ENCODE results near the gene LRRC8A. TPM values are rescaled to one million over a fixed set of nuclear protein-coding genes. Genes with fewer than 3 reads are reported as not detected.
A peak's percentile ranks its signal among the peaks of the same experiment; 100 is the strongest.
"Not testable (repeated sequence)": the region's sequence is repeated elsewhere in the genome, so short reads cannot be mapped to it uniquely, and the experiment has no call there.

The LRRC8A gene
- polyA plus RNA-seq, 12 donors, result 15.2 to 24.4 (median 21.5) TPM; not detected in 1

DNA sequence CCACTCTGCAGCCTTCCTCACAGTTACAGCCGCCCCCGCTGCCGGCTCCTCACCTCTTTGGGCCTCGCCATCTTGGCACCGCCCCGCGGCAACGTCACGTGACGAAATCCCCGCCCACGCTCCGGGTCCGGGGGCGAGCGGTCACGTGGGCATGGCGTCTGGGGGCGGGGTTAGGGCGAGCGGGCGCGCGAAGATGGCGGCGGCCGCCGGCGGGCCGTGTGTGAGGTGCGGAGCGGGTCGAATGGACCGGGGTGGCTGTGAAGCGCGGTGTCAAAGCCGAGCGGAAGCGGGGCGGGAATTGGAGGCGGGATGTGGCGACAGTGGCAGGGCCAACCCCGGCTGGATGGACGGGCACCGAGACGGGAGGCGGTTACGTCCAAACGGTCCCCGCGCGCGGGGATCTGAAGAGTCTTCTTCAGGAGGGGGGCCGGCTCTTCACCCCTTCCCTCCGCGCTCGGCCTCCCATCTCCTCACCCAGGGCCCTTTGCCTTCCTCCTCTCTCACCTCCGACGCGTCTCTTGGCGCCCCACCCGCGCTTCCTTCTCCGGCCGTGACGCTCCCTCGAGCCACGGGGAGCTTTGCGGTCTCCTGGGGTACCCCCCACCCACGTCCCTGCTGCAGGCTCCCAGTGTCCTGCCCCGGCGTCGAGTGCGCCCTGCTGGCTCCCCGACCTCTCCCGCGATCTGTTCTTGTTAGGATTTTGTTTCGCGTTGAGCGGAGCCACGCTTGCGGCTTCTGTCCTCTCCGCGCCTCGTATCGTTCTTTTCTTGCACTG, 65.8 kb downstream of the LRRC8A start, which contains the start of the genes DOLK and NUP188:
DOLK (minus strand) TSS at position 77 of the 775 bp plus-strand sequence. CDS start 300 bp downstream, outside the sequence.
NUP188 (plus strand) TSS at position 173 of the 775 bp plus-strand sequence; CDS start at position 194, 21 bp downstream.
- DNase-seq, result peak; percentile 97

DNA sequence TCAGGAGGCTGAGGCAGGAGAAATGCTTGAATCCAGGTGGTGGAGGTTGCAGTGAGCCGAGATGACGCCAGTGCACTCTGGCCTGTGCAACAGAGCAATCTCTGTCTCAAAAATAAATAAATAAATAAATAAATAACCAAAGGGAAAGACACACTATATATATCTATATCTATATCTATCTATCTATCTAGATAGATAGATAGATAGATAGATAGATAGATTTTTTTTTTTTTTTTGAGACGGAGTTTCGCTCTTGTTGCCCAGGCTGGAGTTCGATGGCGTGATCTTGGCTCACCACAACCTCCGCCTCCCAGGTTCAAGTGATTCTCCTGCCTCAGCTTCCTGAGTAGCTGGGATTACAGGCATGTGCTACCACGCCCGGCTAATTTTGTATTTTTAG, 79.5 kb downstream of the LRRC8A start:
- not testable (repeated sequence) for DNase-seq

Other genes starting within 250 kb of the LRRC8A start
- gene DYNC2I2, start 225.3 kb upstream of the LRRC8A start, polyA plus RNA-seq (ENCODE audit: insufficient read length in 12 of 12), result 10 to 100 TPM in 11 of 12 donors, not detected in 1; 32.4 to 47.0 (median 39.0) TPM
- 1,000 to 10,000 TPM in 1 of 12 donors, 100 to 1,000 TPM in 11; 269 to 6,798 (median 356) TPM for gene SET, start 192.9 kb upstream of the LRRC8A start, polyA plus RNA-seq (ENCODE audit: insufficient read length in 12 of 12)
- 10 to 100 TPM in 1 of 12 donors, 1 to 10 TPM in 10, not detected in 1; 6.3 to 16.6 (median 8.1) TPM for gene PKN3, start 179.6 kb upstream of the LRRC8A start, polyA plus RNA-seq (ENCODE audit: insufficient read length in 12 of 12)
- 10 to 100 TPM in 1 of 12 donors, 1 to 10 TPM in 10, not detected in 1; 4.4 to 10.8 (median 5.6) TPM for gene ZDHHC12, start 158.0 kb upstream of the LRRC8A start, polyA plus RNA-seq (ENCODE audit: insufficient read length in 12 of 12)
- gene ZER1, start 110.2 kb upstream of the LRRC8A start, polyA plus RNA-seq (ENCODE audit: insufficient read length in 12 of 12), result 10 to 100 TPM in 11 of 12 donors, not detected in 1; 27.6 to 45.8 (median 30.8) TPM
- 10 to 100 TPM in 11 of 12 donors, not detected in 1; 24.0 to 43.9 (median 36.9) TPM for gene TBC1D13, start 94.9 kb upstream of the LRRC8A start, polyA plus RNA-seq (ENCODE audit: insufficient read length in 12 of 12)
- gene ENDOG, start 63.6 kb upstream of the LRRC8A start, polyA plus RNA-seq (ENCODE audit: insufficient read length in 12 of 12), result 10 to 100 TPM in 8 of 12 donors, 1 to 10 TPM in 2, not detected in 2; 7.0 to 23.3 (median 13.3) TPM
- gene SPOUT1, start 52.3 kb upstream of the LRRC8A start, polyA plus RNA-seq (ENCODE audit: insufficient read length in 12 of 12), result 10 to 100 TPM in 11 of 12 donors, not detected in 1; 18.4 to 29.3 (median 26.7) TPM
- 1 to 10 TPM in 10 of 12 donors, not detected in 2; 4.0 to 7.5 (median 5.3) TPM for gene KYAT1, start 183 bp upstream of the LRRC8A start, polyA plus RNA-seq (ENCODE audit: insufficient read length in 12 of 12)
- gene PHYHD1, start 38.8 kb downstream of the LRRC8A start, polyA plus RNA-seq (ENCODE audit: insufficient read length in 12 of 12), result 10 to 100 TPM in 11 of 12 donors, not detected in 1; 30.7 to 50.2 (median 39.8) TPM
- gene DOLK, start 65.5 kb downstream of the LRRC8A start, polyA plus RNA-seq (ENCODE audit: insufficient read length in 12 of 12), result 10 to 100 TPM in 2 of 12 donors, 1 to 10 TPM in 9, not detected in 1; 6.8 to 10.6 (median 8.4) TPM
- gene NUP188, start 65.6 kb downstream of the LRRC8A start, polyA plus RNA-seq (ENCODE audit: insufficient read length in 12 of 12), result 10 to 100 TPM in 11 of 12 donors, not detected in 1; 23.3 to 44.2 (median 34.2) TPM
- 10 to 100 TPM in 11 of 12 donors, not detected in 1; 44.2 to 80.0 (median 61.7) TPM for gene SH3GLB2, start 146.2 kb downstream of the LRRC8A start, polyA plus RNA-seq (ENCODE audit: insufficient read length in 12 of 12)
- gene MIGA2, start 154.5 kb downstream of the LRRC8A start, polyA plus RNA-seq (ENCODE audit: insufficient read length in 12 of 12), result 10 to 100 TPM in 10 of 12 donors, 1 to 10 TPM in 1, not detected in 1; 9.6 to 21.6 (median 13.6) TPM
- gene DOLPP1, start 199.0 kb downstream of the LRRC8A start, polyA plus RNA-seq (ENCODE audit: insufficient read length in 12 of 12), result 10 to 100 TPM in 6 of 12 donors, 1 to 10 TPM in 5, not detected in 1; 7.8 to 16.3 (median 10.1) TPM
- gene CRAT, start 228.7 kb downstream of the LRRC8A start, polyA plus RNA-seq (ENCODE audit: insufficient read length in 12 of 12), result 10 to 100 TPM in 11 of 12 donors, not detected in 1; 28.9 to 57.4 (median 39.2) TPM
- 100 to 1,000 TPM in 9 of 12 donors, 10 to 100 TPM in 2, not detected in 1; 73.2 to 155 (median 116) TPM for gene PTPA, start 229.3 kb downstream of the LRRC8A start, polyA plus RNA-seq (ENCODE audit: insufficient read length in 12 of 12)